Osteoblast (primary cell): ENCODE results near the gene ZFYVE16. TPM values are rescaled to one million over a fixed set of nuclear protein-coding genes. Genes with fewer than 3 reads are reported as not detected.

Experiments used
- DNase-seq: peaks from one replicate; pipeline ENCODE4 v3.0.0; 2011; ENCODE audit warnings: low spot score, mixed read lengths; ENCODE audit not compliant: insufficient read length; ENCODE audit errors: missing footprints
- H2AFZ ChIP-seq: 2 replicates; pipeline ENCODE4 v1.6.0; 2011; ENCODE audit warnings: mild to moderate bottlenecking, low read length
- H3K27ac ChIP-seq: 2 replicates; pipeline ENCODE4 v1.5.1; 2011; ENCODE audit warnings: mild to moderate bottlenecking, low read depth, low read length, moderate library complexity
- H3K27me3 ChIP-seq: 2 replicates; pipeline ENCODE4 v1.6.0; 2012; ENCODE audit warnings: mild to moderate bottlenecking, control low read depth, inconsistent platforms, low read length, moderate library complexity; ENCODE audit not compliant: insufficient read depth
- H3K36me3 ChIP-seq: 2 replicates; pipeline ENCODE4 v1.5.1; 2011; ENCODE audit warnings: mild to moderate bottlenecking, low read length, control low read depth, moderate library complexity; ENCODE audit not compliant: insufficient read depth
- H3K4me1 ChIP-seq: 2 replicates; pipeline ENCODE4 v1.5.1; 2011; ENCODE audit warnings: mild to moderate bottlenecking, low read length, control low read depth, moderate library complexity; ENCODE audit not compliant: insufficient read depth
- H3K4me2 ChIP-seq: 2 replicates; pipeline ENCODE4 v1.6.0; 2011; ENCODE audit warnings: mild to moderate bottlenecking, low read length; ENCODE audit not compliant: insufficient read depth
- H3K4me3 ChIP-seq: fragments of 200-600 bp; sonication (generic); 3 replicates; pipeline ENCODE4 v1.5.1; 2012; ENCODE audit warnings: mild to moderate bottlenecking, low read length, inconsistent platforms; ENCODE audit not compliant: insufficient read depth
- H3K79me2 ChIP-seq: 2 replicates; pipeline ENCODE4 v1.6.0; 2012; ENCODE audit warnings: mild to moderate bottlenecking, low read length, control low read depth, inconsistent platforms; ENCODE audit not compliant: insufficient read depth
- H3K9me3 ChIP-seq: 2 replicates; pipeline ENCODE4 v1.5.1; 2011; ENCODE audit warnings: low read depth, low read length, control low read depth
- H4K20me1 ChIP-seq: 2 replicates; pipeline ENCODE4 v1.6.0; 2012; ENCODE audit warnings: mild to moderate bottlenecking, low read length, control low read depth; ENCODE audit not compliant: insufficient read depth
- total RNA-seq: library from RNA; depleted of rRNA; stranded (reverse); fragments of >200 nt; gene quantifications from 2 replicates; pipeline ENCODE4 v1.2.3, GENCODE V29; 2012
- TF ChIP-seq, protein P1 (sequence below): IDR thresholded peaks from 2 replicates; pipeline ENCODE4 v1.5.1; 2011; ENCODE audit warnings: mild to moderate bottlenecking, low read depth, low read length, moderate library complexity; ENCODE audit errors: extremely low read depth

ZFYVE16 gene
- total RNA-seq, 1 donor, result 32.6 TPM

DNA sequence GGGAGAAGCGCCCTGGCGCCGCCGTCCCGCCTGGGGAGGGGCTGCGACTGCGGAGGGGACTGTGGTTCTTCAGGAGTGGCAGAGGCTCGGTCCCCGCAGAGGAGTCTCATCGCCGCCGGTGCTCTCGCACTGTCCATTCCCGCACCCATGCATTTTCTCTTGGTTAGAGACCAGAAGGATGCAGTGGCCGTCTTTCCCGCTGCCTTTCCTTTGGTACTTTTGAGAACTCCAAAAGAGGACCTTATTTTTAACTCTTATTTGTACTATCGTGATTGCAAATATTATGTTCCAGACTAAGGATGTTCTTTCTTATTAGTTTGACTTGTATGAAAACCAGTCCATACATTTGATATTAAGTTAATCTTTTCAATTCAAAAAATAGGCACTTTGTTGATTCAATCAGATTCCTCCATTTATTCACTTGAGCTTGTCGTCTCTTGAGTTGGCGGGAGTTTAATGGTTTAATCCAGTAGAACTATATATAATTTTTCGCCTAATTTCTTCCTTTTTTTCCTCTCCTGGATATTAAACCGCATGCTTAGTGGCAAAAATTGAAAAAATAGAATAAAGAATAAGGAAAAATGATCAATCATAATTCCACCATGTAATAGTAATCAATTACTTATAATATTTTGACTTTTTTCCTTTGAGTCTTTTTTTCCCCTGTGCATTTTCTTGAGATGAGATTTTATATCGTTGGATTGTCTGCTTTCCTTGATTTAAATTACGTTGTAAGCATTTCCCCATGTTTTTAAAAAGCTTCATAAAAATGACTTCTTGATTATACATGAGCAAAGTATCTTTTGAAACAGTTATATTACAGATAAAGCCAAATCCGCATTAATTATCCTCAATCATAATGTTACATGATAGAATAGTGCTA is 861 bp downstream of the ZFYVE16 start:
- H3K4me3 ChIP-seq, result peak overlapping the region; percentile 92
- H2AFZ ChIP-seq, result peak overlapping the region; percentile 88
- peaks cover 50% of the 10 kb centered on the region for H3K79me2 ChIP-seq
- H3K4me1 ChIP-seq, result peaks cover 22% of the 10 kb centered on the region
- peak; percentile 79 for DNase-seq
- no peaks in the 10 kb centered on the region for H3K9me3 ChIP-seq
- H4K20me1 ChIP-seq, result no peaks in the 10 kb centered on the region
- H3K4me2 ChIP-seq, result peak overlapping the region; percentile 90
- no peaks in the 10 kb centered on the region for H3K36me3 ChIP-seq
- no peaks in the 10 kb centered on the region for H3K27me3 ChIP-seq
- peak overlapping the region; percentile 99 for H3K27ac ChIP-seq
- TF ChIP-seq, protein P1, sequence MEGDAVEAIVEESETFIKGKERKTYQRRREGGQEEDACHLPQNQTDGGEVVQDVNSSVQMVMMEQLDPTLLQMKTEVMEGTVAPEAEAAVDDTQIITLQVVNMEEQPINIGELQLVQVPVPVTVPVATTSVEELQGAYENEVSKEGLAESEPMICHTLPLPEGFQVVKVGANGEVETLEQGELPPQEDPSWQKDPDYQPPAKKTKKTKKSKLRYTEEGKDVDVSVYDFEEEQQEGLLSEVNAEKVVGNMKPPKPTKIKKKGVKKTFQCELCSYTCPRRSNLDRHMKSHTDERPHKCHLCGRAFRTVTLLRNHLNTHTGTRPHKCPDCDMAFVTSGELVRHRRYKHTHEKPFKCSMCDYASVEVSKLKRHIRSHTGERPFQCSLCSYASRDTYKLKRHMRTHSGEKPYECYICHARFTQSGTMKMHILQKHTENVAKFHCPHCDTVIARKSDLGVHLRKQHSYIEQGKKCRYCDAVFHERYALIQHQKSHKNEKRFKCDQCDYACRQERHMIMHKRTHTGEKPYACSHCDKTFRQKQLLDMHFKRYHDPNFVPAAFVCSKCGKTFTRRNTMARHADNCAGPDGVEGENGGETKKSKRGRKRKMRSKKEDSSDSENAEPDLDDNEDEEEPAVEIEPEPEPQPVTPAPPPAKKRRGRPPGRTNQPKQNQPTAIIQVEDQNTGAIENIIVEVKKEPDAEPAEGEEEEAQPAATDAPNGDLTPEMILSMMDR, result no peak

DNA sequence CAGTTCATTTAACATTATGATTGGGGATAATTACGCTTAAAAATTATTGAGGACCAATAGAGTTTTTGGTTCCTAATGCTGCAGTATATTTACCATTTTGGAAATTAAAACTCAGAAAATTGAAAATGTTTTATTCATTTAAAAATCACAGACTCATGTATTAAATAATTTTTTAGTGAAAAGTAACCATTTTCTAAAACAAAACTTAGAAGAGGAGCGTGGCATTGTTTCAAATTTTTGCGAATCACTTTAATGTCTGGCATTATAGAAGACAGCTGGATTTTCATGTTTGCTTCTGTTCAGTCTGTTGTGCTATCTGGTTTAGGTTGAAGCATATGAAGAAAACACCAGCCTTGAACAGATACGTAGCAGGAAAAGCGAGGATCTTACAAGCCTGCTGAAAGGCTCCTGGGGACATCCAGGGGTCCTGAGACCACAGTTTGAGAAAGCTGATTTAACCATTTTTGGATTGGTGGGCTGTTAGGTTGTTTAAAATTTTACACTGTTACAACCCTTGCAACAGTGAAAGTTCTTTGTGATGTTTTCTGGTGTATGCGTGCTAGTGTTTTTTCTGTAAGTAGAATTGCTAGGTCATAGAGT is 1.6 kb downstream of the ZFYVE16 start:
- peak overlapping the region; percentile 99 for H3K27ac ChIP-seq

DNA sequence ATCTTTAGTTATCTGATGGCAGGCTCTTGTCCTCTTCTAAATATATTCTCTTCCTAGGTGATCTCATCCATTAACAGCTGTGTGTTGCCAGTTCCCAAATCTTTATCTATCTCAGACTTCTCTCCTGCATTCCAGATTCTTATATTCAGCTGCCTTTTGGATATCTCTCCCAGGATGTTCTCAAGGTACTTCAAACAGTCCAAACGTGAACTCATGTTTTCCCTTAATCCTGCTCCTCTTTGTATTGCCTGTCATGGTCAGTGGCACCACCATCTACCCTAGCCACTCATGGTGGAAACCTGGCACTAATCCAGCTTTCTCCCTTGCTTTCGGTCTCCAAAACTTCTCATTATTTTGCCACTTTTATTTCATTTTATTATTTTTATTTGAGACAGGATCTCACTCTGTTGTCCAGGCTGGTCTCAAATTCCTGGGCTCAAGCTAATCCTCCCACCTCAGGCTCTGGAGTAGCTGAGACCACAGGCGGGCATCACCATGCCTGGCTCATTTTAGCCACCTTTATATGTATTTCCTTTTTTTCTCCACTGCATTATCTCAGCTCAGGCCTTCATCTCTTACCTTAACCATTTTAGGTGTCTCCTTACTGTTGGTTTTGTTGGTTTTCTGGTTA is 3.8 kb downstream of the ZFYVE16 start:
- no peak overlapping the region for H3K4me2 ChIP-seq
- H3K4me3 ChIP-seq, result no peak overlapping the region
- peaks cover 21% of the 10 kb centered on the region for H3K4me1 ChIP-seq
- no peak overlapping the region for H3K27ac ChIP-seq
- TF ChIP-seq, protein P1, result no peak
- H3K79me2 ChIP-seq, result peaks cover 75% of the 10 kb centered on the region
- H4K20me1 ChIP-seq, result no peaks in the 10 kb centered on the region
- DNase-seq, result no peak
- H2AFZ ChIP-seq, result no peak overlapping the region
- H3K27me3 ChIP-seq, result no peaks in the 10 kb centered on the region
- no peaks in the 10 kb centered on the region for H3K36me3 ChIP-seq
- H3K9me3 ChIP-seq, result no peaks in the 10 kb centered on the region

More for the DNA sequence above, 1.6 kb downstream of the ZFYVE16 start:
- Histone ChIP-seq H4K20me1 (no peaks in the 10 kb centered on the region), H3K4me1 (peaks cover 22% of the 10 kb centered on the region), H3K4me3 (peak overlapping the region; percentile 92), H3K4me2 (peak overlapping the region; percentile 90), H3K79me2 (peaks cover 56% of the 10 kb centered on the region), H2AFZ (peak overlapping the region; percentile 85), H3K9me3 (no peaks in the 10 kb centered on the region), H3K36me3 (no peaks in the 10 kb centered on the region), H3K27me3 (no peaks in the 10 kb centered on the region)
- DNase-seq, result no peak
- TF ChIP-seq, protein P1, result no peak

DNA sequence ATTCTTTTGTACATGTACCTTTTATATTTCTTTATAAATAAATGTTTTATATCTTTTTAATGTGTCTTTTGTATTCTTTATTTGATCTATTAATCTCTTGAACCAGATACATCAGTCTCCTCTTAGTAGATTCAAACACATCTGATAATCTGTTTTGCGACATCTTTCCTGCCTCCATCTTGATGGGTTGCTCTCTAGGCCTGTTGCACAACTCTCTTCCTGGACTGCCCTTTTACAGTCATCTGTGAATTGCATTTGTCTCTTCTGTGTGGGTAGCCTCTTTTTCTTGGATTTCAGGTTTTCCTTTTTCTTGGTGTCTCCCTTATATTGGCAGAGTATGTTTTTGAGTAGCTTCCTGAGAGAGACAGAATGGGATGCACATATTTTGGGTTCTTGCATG is 6.2 kb downstream of the ZFYVE16 start:
- TF ChIP-seq, protein P1, result no peak

More for the DNA sequence above, 6.2 kb downstream of the ZFYVE16 start:
- Histone ChIP-seq H3K4me1 (peaks cover 13% of the 10 kb centered on the region), H3K27me3 (no peaks in the 10 kb centered on the region), H3K9me3 (no peaks in the 10 kb centered on the region), H3K4me2 (no peak overlapping the region), H3K79me2 (peaks cover 87% of the 10 kb centered on the region), H3K27ac (no peak overlapping the region), H3K4me3 (no peak overlapping the region), H2AFZ (no peak overlapping the region), H3K36me3 (no peaks in the 10 kb centered on the region), H4K20me1 (no peaks in the 10 kb centered on the region)
- peak; percentile 42 for DNase-seq
